Amniotic epithelial cell (primary cell): ENCODE results near the gene ZNF684.
"Not testable (repeated sequence)": the region's sequence is repeated elsewhere in the genome, so short reads cannot be mapped to it uniquely, and the experiment has no call there.

Experiments used
- DNase-seq: peaks from one replicate; pipeline ENCODE4 v3.0.0-alpha.2; 2010; ENCODE audit warnings: low read depth

ZNF684 gene

DNA sequence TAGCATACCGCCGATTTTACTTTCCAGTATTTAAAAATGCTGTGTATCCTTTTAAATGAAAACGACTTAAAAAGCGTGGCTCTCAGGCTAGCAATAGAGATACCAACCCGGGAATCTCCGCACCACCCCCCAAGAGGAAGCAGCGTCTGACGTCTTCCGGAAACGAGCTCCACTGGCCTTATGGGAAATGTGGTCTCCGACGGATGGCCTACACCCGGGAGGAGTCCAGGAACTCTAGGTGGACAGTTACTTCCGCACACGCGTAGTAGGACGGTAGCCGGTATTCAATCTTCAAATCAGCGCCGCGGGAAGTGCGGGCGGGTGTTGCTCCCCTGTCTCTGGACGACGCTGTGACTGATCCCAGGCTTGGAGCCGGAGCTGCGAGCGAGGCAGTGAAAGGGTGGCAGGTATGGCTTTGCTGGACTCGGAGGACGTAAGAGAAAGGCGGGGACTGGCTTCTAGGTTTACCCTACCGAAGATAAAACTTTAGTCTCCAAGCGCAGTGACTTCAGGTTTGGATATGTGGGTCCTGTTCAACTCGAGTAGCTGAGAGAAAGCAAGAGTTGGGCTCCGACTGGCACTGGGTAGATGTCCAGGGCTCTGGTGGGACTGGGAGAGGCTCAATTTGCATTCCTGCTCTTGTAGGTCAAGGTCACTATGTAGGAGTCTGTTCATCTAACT, at the start of gene ZNF684:
ZNF684 (plus strand) TSS at position 257 of the 681 bp plus-strand sequence. CDS start 1,530 bp downstream, outside the sequence.
- DNase-seq = peak; percentile 96

DNA sequence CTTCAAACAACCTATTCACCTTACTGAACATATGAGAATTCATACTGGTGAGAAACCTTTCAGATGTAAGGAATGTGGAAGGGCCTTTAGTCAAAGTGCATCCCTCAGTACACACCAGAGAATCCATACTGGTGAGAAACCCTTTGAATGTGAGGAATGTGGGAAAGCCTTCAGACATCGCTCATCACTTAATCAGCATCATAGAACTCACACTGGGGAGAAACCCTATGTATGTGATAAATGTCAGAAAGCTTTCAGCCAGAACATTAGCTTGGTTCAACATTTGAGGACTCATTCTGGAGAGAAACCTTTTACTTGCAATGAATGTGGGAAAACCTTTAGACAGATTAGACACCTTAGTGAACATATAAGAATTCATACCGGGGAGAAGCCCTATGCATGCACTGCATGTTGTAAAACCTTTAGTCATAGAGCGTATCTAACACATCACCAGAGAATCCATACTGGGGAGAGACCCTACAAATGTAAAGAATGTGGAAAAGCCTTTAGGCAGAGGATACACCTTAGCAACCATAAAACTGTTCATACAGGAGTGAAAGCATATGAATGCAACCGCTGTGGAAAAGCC, 36.0 kb upstream of the ZNF684 start:
- DNase-seq = peak; percentile 16

DNA sequence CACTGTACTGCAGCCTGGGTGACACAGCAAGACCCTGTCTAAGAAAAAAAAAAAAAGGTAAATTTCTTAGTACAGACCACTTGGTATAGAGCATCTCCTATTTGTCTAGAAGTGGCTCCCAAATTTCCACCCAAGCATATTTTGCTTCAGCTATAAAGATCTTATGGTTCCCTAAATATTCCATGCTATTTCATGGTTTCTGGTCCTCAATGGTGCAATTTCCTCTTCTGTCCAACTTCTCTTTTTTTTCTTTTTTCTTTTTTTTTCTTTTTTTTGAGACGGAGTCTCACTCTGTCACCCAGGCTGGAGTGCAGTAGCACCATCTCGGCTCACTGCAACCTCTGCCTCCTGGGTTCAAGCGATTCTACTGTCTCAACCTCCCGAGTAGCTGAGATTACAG, 28.8 kb upstream of the ZNF684 start:
- DNase-seq = not testable (repeated sequence)

DNA sequence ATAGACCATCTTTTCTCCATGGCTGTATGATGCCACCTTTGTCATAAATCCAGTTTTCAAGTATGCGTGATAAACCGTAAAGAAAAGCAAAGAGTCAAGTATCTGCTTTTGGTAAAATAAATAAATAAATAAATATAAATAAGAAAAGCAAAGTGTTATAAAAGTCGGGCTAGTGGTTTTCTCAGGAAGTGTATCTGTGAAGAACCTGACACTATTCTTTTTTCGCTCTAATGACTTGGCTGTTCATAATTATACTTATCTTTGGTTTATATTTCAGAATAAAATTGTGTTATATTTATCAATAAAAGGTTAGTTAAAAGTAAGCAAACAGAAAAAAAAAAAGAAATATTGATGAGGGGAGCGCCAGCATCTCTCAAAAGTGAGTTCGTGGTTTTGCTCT, 23.5 kb upstream of the ZNF684 start:
- no peak for DNase-seq

DNA sequence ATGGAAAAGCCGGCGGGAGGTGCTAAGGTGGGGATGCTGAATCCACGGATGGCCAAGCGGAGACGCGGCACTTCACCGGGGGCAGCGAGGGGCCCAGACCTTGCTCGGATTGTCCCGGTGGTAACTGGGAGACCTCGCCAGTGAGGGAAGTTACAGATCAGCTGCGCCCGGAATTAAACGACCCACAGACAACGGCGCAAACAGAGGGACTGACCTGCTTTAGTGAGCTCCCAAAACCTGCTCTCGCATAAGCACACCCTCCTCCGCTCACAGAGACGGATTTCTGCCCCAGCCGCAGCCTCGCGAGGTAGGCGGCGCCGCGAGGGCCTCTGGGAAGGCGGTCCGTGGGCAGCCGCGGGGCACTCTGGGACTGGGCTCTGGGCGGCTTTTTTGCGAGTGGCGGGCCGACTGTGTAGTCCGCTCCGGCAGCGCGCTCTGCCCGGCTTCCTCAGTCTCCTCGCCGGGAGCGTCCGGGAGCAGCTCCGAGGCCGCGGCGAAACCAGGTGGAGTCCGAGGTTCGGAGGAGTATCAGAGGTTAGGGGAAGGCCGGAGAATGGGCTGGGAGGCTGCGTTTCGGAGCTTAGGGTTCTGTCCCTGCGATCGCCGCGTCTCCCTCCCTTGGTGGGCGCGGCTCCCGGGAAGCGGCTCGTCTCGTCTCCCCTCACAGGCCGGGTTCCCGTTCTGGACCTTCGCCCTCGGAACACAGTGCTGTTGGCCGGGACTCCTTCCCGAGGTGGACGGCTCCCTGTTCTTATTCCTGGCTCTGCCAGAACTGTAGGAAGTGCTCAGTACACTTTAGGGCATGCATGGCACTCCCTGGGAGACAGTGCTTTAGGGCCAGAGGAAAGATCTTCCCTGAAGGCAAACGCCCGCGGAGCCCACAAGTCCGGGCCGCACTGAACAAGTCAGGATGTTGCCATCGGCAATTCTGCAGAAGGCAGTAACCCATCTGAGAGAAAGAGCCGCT, 22.8 kb upstream of the ZNF684 start, which contains the start of gene EXO5:
EXO5 (plus strand) TSS at position 393 of the 967 bp plus-strand sequence. CDS start 5,778 bp downstream, outside the sequence.
- DNase-seq = peak; percentile 70

DNA sequence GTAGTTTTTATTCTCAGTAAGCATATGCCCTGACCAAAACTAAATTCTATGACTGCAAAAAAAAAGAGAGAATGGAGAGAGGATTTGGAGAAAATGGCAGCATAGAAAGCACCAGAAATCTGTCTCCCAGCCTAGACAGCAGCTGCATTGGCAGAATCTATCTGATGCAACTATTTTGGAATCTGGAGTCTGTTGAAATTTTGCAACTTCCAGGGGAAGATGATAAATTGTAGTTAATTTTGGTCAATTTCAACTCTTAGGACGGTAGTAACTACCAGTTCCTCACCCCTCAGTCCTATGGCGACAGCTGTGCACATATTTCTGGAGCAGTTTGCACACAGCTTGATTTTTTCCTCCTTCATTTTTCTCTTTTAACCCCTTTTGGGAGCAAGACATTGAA, 11.9 kb upstream of the ZNF684 start:
- DNase-seq = no peak

DNA sequence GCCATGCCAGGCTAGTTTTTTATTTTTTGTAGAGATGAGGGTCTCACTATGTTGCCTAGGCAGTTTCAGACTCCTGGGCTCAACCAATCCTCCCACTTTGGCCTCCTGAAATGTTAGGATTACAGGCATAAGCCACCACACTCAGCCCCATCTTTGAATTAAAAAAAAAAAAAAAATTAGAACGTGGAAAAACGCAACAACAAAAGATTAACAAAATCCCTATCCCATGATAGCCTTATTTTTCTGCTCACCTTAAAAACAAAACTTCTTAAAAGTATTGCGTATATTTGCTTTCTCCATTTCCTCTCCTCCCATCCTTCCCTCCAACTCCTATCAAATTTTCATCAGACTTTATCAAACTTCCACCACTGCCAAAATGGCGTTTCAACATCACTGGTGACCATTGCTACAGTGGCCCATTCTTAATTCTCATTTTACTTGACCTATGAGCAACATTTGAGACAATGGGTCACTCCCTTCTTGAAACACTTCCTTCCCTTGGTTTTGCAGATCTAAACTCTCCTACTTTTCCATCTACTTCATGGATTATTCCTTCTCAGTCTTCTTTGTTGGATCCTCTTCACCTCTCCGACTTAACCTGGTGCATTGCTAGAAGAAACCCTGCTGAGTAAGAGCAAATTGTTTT, 579 bp upstream of the ZNF684 start:
- DNase-seq = peak; percentile 32

DNA sequence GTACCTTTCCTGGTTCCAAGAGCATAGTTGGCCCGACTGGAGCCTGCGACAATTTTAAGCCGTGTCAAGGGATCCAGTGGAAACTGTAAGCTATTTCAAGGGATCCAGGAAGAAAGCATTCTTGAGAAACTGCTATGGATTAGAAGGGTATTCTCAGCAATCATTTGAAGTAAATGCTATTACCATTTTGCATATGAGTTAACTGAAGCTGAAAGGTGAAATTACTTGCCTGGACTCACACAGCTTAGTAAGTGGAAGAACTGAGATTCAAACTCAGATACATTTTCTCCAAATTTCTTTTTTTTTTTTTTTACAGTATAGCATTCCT, 589 bp downstream of the ZNF684 start:
- no peak for DNase-seq

DNA sequence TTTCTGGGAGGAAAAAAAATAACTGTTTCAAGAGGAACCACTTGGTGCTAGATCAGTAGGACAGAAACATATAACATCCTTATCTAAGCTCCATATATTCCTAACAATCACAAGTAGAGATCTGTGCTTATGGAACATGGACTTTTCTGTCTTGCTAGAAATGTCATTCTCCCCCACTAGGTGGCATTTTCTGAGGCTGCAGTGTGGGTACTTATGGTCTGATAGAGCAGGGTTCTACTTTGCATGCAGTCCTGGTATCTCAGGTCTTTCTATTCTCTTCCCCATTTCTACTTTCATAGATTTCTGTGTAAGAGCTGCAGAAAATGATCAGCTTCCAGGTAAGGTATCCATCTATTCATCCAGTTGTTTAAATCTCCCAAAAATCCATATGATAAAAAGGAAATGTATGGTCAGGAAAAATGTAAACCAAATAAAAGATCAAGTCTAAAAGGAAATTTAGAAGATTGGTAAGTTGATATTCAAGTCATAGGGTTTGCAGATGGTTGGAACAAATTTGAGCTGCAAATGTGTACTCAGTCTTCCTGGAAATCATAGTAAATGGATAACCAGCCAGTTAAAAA, 1.5 kb downstream of the ZNF684 start:
- DNase-seq = peak; percentile 51

DNA sequence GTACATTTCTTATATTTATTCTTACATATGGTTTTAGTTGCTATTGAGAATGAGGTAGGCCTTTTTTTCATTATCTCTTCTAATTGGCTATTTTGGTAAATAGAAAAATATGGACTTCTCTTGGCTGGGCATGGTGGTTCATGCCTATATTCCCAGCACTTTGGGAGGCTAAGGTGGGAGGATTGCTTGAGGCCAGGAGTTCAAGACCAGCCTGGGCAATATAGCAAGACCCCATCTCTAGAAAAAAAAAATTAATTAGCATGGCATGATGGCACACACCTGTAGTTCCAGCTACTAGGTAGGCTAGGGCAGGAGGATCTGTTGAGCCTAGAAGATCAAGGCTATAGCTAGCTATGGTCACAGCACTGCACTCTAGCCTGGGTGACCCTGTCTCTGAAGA, 3.2 kb downstream of the ZNF684 start:
- no peak for DNase-seq

DNA sequence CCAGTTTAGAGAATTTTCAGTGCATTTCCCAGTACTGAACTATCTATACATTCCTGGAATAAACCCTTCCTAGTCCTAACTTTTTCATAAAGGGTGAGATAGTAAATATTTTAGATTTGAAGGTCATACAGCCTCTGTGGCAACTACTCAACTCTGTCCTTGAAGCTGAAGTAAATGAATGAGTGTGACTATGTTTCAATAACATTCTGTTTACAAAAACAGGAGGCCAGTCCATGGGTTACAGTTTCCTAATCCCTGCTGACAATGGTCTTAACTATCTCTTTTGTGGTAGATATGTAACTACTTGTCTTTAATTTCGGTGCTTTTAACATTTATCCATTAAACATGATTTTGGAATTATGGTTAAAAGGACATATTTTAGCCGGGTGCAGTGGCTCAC, 4.3 kb downstream of the ZNF684 start:
- peak; percentile 24 for DNase-seq

DNA sequence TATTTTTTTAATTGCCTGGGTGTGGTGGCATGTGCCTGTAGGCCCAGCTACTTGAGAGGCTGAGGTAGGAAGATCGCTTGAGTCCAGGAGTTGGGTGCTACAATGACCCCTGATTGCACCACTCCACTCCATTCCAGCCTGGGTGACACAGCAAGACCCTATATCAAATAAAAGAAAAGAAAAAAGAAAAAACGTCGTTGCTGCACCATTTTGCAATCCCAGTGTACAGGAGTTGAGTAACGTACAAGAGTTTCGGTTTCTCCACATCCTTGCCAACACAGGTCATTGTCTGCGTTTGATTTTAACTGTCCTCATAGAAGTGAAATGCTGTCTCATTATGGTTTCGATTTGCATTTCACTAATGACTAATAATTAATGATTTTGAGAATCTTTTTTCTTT, 7.9 kb downstream of the ZNF684 start:
- no peak for DNase-seq

DNA sequence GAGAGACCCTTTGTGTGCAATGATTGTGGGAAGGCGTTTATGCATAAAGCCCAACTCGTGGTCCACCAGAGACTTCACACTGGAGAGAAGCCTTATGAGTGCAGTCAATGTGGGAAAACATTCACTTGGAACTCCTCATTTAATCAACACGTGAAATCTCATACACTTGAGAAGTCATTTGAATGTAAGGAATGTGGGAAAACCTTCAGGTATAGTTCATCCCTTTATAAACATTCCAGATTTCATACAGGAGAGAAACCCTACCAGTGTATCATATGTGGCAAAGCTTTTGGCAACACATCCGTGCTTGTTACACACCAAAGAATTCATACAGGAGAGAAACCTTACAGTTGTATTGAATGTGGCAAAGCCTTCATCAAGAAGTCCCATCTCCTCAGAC, 15.5 kb downstream of the ZNF684 start:
- DNase-seq = peak; percentile 6

DNA sequence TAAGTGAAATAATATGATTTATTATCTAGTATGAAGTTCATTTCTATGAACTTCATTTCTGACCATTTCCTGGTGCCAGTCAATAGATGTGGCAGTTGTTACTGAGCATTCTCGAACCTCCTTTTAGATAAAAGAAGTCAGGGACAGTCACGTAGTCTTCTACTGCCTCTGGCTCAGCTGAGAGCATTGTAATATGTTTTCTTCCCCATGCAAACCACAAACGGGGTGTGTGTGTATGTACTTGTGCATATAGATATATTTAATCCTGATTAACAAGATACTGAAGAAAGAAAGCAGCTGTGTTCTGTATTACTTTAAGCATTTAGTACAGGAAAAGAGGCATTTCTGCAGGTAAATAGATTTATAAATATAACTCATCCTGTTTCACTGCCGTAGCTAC, 21.6 kb downstream of the ZNF684 start:
- DNase-seq = no peak

DNA sequence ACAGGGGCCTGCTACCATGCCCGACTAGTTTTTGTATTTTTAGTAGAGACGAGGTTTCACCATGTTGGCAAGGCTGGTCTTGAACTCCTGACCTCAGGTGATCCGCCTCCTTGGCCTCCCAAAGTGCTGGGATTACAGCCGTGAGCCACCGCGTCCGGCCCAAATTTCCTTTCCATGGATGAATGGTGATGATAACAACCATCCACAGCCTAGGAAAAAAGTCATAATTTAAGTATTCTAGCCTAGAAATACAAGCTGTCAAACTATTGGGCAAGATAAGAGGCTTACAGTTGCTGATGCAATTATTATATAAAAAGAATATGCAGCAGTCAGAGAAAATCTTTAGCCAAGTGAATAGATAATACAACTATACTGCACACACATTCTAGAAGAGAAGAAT, 23.4 kb downstream of the ZNF684 start:
- DNase-seq = peak; percentile 10

DNA sequence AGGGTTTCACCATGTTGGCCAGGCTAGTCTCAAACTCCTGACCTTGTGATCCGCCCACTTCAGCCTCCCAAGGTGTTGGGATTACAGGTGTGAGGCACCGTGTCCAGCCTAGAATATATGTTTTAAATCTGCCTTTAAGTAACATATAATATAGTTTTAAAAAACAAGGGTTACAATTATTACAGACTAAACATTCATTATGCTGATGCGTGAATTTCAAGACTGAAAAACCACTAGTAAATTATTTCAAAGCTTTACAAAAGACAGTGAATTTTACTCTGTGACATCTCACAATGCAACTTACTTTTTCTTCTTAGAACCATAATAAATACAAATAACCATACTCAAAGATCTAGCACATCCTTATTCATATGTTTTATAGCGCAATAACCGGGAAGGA, 24.7 kb downstream of the ZNF684 start:
- DNase-seq = no peak

DNA sequence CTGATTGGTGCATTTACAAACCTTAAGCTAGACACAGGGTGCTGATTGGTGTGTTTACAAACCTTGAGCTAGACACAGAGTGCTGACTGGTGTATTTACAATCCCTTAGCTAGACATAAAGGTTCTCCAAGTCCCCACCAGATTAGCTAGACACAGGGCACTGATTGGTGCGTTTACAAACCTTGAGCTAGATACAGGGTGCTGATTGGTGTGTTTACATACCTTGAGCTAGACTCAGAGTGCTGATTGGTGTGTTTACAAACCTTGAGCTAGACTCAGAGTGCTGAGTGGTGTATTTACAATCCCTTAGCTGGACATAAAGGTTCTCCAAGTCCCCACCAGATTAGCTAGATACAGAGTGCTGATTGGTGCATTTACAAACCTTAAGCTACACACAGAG, 26.8 kb downstream of the ZNF684 start:
- DNase-seq = not testable (repeated sequence)

DNA sequence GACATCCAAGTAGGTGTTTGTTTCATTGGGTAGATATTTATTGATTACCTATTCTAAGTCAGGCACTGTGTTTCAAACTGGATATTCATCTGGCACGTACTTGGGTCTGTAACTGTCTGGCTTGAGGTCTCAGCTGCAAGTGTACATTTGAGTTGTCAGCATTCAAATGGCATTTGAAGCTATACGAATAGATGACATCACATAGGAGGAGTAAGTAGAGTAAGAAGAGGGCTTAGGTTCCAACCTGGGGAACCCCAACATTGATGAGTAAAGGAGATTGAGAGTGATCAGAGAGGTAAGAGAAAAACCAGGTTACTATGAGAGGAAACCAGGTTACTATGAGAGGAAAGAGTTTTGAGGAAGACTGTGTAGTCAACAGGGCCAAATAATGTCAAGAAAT, 30.7 kb downstream of the ZNF684 start:
- DNase-seq = no peak

DNA sequence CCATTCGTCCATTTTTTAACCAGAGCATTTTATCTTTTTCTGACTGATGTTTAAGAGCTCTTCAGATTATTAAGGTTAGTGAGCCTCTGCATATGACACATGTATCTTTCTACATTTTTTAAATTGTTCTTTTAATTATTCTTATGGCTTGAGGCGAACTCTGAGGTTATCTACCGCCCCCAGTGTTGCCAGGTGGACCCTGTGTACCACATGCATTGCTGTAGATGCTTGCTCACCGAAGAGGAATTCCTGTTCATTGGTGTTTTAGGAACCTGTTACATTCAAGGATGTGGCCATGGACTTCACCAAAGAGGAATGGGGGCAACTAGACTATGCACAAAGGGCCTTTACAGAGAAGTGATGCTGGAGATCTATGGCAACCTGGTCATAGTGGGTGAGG, 31.8 kb downstream of the ZNF684 start:
- no peak for DNase-seq

DNA sequence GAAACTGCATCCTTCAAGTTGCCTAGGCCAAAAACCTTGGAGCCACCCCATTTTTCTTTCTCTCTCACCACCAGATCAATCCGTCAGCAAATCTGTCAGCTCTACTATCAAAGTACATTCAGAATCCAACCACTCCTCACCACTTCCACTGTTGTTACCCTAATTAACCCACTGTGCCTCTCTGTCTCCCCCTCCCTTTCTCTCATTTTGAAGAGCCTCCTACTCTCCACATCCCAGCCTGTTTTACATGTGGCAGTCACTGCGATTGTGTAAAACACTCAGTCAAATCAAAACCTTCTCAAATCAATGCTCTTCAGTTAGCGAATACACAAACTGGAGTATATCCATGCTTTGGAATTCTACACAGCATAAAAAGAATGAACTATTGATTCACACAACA, 33.1 kb downstream of the ZNF684 start:
- no peak for DNase-seq

DNA sequence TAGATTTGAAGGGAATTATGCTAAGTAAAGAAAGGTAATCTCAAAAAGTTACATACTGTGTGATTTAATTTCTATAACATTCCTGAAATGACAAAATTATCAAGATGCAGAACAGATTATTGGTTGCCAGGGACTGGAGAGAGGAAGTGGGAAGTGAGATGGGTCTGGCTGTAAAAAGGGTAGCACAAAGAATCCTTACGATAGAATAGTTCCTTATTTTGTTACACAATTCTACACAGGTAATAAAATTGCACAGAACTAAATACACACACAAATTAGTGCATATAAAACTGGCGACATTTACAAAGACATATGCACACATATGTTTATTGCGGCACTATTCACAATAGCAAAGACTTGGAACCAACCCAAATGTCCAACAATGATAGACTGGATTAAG, 33.5 kb downstream of the ZNF684 start:
- DNase-seq = no peak

DNA sequence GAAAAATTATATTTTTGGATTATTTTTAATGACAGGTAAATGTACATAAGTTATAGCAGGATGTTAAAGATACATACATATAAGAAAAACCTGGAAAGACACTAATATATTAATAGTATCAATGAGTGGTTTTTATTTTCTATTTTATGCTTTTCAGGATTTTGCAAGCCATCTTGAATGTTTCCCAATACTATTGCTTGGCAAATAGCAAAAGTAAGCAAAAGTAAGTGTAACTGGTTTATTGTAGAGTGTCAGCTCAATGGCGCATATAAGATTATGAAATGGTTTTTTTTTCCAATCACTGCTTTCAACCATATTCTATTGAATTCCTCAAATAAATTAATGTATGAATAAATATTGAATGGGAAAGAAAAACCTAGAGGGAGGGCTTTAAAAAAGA, 36.4 kb downstream of the ZNF684 start:
- DNase-seq = no peak
